Smooth muscle cell (in vitro differentiated cells): Measurements from ENCODE around the gene FBN1. TPM values are rescaled to one million over a fixed set of nuclear protein-coding genes. Genes with fewer than 3 reads are reported as not detected.
A peak's percentile ranks its signal among the peaks of the same experiment; 100 is the strongest.

ENCODE experiments used
- DNase-seq: peaks from one replicate; lab custom pipeline; 2025; ENCODE audit not compliant: unreplicated experiment; lab: John Stamatoyannopoulos, UW
- H2AFZ ChIP-seq: fragments of 200-600 bp; sonication (generic); 2 replicates; pipeline ENCODE4 v1.6.0; 2016; ENCODE audit warnings: antibody characterized with exemption, low read depth, mild to moderate bottlenecking
- H3F3A ChIP-seq: fragments of 200-600 bp; sonication (generic); 2 replicates; pipeline ENCODE4 v1.6.0; 2017; ENCODE audit warnings: antibody characterized with exemption, low read depth
- H3K27ac ChIP-seq: fragments of 200-600 bp; sonication (generic); 2 replicates; pipeline ENCODE4 v1.5.1; 2016; ENCODE audit warnings: low read depth, mild to moderate bottlenecking
- H3K27me3 ChIP-seq: fragments of 200-600 bp; sonication (generic); 2 replicates; pipeline ENCODE4 v1.6.1; 2016; ENCODE audit warnings: low read depth, mild to moderate bottlenecking
- H3K36me3 ChIP-seq: fragments of 200-600 bp; sonication (generic); 2 replicates; pipeline ENCODE4 v1.5.1; 2016; ENCODE audit warnings: low read depth
- H3K4me1 ChIP-seq: fragments of 200-600 bp; sonication (generic); 2 replicates; pipeline ENCODE4 v1.5.1; 2016; ENCODE audit warnings: low read depth
- H3K4me2 ChIP-seq: fragments of 200-600 bp; sonication (generic); 2 replicates; pipeline ENCODE4 v1.6.0; 2016; ENCODE audit warnings: mild to moderate bottlenecking
- H3K4me3 ChIP-seq: fragments of 200-600 bp; sonication (generic); 2 replicates; pipeline ENCODE4 v1.5.1; 2016; ENCODE audit warnings: mild to moderate bottlenecking
- H3K79me2 ChIP-seq: fragments of 200-600 bp; sonication (generic); 2 replicates; pipeline ENCODE4 v1.6.0; 2016; ENCODE audit warnings: low read depth, mild to moderate bottlenecking
- H3K9ac ChIP-seq: fragments of 200-600 bp; sonication (generic); 2 replicates; pipeline ENCODE4 v1.6.0; 2016; ENCODE audit warnings: low read depth
- H3K9me3 ChIP-seq: fragments of 200-600 bp; sonication (generic); replicated peaks from 2 replicates; pipeline ENCODE4 v1.5.1; 2016; ENCODE audit warnings: low read depth
- H4K20me1 ChIP-seq: fragments of 200-600 bp; sonication (generic); 2 replicates; pipeline ENCODE4 v1.6.0; 2016; ENCODE audit warnings: low read depth
- WGBS: methylation state at CpG from one replicate; pipeline ENCODE4 v1.1.7; 2016; ENCODE audit warnings: low lambda C conversion rate; 5-methylcytosine and 5-hydroxymethylcytosine counted together
- polyA plus RNA-seq: library from polyadenylated mRNA; unstranded; fragments of >200 nt; fragmentation: Nextera tagmentation; extraction: Ambion mirVana; gene quantifications from 2 replicates; pipeline ENCODE4 v1.2.1, GENCODE V29; 2016
- total RNA-seq: library from RNA; depleted of rRNA; stranded (reverse); fragments of >200 nt; gene quantifications from 2 replicates; pipeline ENCODE4 v1.2.3, GENCODE V29; 2014
- TF ChIP-seq, protein P1 (sequence below): fragments of 200-600 bp; sonication (generic); IDR thresholded peaks from 2 replicates; pipeline ENCODE4 v1.5.1; 2017; ENCODE audit warnings: borderline replicate concordance, mild to moderate bottlenecking, antibody characterized with exemption; ENCODE audit not compliant: insufficient read depth, poor library complexity, severe bottlenecking

Gene FBN1
- total and polyA plus RNA-seq, 2 experiments from 2014 or later: 137 to 330 TPM

DNA sequence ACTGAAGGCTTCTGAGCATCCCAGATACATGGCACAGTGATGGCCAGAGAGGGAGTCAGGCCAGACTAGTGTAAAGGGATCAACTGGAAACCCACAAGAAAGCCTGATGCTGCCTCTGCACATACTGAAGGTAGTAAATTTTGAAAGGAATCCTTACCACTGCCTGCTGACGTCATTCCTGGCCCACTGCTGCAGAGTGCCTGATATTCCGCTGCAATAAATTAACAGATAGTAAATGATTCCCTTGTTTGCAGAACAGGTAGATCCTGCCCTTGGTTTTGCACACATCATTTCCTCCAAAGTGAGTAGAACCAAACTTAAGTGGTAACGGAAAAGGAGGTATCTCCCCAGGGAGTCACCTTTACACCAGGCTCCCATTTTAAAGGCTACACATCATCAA lies 146.7 kb downstream of the FBN1 start:
- H3K27me3 ChIP-seq: no peaks in the 10 kb centered on the region
- H3K9ac ChIP-seq: no peak overlapping the region
- H3K27ac ChIP-seq: no peak overlapping the region
- no peaks in the 10 kb centered on the region for H4K20me1 ChIP-seq
- H3K4me3 ChIP-seq: no peak overlapping the region
- no peaks in the 10 kb centered on the region for H3K9me3 ChIP-seq
- TF ChIP-seq, protein P1, sequence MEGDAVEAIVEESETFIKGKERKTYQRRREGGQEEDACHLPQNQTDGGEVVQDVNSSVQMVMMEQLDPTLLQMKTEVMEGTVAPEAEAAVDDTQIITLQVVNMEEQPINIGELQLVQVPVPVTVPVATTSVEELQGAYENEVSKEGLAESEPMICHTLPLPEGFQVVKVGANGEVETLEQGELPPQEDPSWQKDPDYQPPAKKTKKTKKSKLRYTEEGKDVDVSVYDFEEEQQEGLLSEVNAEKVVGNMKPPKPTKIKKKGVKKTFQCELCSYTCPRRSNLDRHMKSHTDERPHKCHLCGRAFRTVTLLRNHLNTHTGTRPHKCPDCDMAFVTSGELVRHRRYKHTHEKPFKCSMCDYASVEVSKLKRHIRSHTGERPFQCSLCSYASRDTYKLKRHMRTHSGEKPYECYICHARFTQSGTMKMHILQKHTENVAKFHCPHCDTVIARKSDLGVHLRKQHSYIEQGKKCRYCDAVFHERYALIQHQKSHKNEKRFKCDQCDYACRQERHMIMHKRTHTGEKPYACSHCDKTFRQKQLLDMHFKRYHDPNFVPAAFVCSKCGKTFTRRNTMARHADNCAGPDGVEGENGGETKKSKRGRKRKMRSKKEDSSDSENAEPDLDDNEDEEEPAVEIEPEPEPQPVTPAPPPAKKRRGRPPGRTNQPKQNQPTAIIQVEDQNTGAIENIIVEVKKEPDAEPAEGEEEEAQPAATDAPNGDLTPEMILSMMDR: no peak
- H3K36me3 ChIP-seq: peaks cover 28% of the 10 kb centered on the region
- no peaks in the 10 kb centered on the region for H3K79me2 ChIP-seq
- H3K4me1 ChIP-seq: no peaks in the 10 kb centered on the region
- H3K4me2 ChIP-seq: no peak overlapping the region
- no peak overlapping the region for H2AFZ ChIP-seq
- no peak for DNase-seq
- 76% methylated on average over 3 of the region's 3 CpGs for WGBS
- H3F3A ChIP-seq: no peaks in the 10 kb centered on the region

DNA sequence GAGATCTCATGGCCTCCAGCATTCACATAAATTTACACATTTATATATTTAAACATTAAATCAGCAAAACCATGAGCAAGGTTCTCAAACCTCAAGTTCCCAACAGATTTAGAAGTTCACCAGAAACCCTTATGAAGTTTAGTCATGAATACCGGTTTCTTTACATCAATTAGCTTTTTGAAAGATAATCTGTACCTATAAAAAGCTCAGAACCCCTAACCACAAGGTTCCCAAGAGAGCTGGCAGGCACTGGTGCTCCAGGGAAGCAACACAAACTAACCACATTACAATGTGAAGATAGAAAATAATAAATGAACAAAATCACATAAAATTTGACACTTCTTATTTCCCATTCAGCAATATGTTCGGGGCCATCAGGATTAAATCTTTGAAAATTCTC lies 150.9 kb downstream of the FBN1 start:
- Histone ChIP-seq H3K27ac (peak overlapping the region; percentile 96), H3K4me2 (peak overlapping the region; percentile 70), H3K27me3 (no peaks in the 10 kb centered on the region), H3K9me3 (no peaks in the 10 kb centered on the region), H2AFZ (no peak overlapping the region), H3F3A (no peaks in the 10 kb centered on the region), H3K9ac (peak overlapping the region; percentile 77), H3K36me3 (peaks cover 32% of the 10 kb centered on the region), H4K20me1 (no peaks in the 10 kb centered on the region), H3K4me3 (no peak overlapping the region), H3K4me1 (no peaks in the 10 kb centered on the region), H3K79me2 (no peaks in the 10 kb centered on the region)
- WGBS: 63% methylated on average over 2 of the region's 2 CpGs
- TF ChIP-seq, protein P1: no peak
- DNase-seq: no peak

DNA sequence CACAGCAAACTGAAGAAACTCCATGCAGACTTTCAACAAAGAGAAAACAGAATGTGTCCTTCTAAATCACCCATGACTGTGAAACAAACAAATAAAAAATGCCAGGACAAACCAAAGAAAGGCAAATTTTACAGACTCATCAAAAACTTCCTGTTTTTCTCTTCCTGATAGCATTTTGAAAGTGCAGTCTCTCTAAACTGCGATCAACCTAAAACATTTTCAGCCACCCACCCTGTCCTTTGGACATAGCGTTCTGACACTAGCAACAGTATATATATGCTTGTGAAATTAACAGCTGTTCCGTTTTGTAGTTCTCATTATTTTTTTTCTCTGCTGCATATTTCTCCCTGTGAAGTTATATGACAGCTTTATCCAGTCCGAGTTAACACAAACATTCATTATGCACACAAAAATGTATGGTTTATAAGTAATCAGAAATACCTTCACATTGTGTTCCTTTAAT lies 151.7 kb downstream of the FBN1 start:
- Histone ChIP-seq H3K4me1 (no peaks in the 10 kb centered on the region), H3F3A (no peaks in the 10 kb centered on the region), H3K4me3 (no peak overlapping the region), H3K27ac (peak overlapping the region; percentile 96), H3K79me2 (no peaks in the 10 kb centered on the region), H3K9me3 (no peaks in the 10 kb centered on the region), H2AFZ (no peak overlapping the region), H3K27me3 (no peaks in the 10 kb centered on the region), H3K9ac (peak overlapping the region; percentile 77), H3K4me2 (peak overlapping the region; percentile 70), H3K36me3 (peaks cover 31% of the 10 kb centered on the region), H4K20me1 (no peaks in the 10 kb centered on the region)
- DNase-seq: no peak
- TF ChIP-seq, protein P1: no peak
- 65% methylated on average over 4 of the region's 4 CpGs for WGBS

DNA sequence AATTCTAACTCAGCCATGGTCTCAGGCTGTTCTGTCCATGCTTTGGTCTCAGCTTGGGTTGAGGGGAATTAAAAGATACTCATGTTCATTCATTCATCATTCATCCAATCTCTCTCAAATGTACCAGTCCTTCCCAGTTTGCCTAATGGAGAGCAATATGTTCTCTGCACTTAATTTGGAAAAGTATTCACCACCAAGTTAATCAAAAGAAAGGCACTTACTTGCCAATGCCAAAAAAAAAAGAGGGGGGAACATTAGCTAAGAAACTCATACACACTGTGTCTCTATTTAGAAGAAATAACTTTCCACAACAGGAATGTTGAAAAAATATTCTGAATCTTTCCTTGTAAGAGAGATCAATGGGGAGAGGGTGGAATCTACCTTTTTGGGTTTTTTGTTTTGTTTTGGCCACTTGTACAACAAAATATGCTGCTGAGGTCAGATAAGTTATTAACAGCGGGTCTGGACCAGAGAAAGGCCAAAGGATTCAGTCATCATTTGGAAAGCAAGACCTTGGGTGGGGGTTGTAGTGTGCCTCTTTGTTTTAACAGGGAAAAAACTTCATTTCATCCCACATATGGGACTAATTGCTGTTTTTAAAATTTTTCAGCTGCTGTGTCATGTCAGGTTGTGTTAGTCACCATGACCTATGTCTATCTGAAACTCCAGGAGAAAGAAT lies 152.3 kb downstream of the FBN1 start:
- no peaks in the 10 kb centered on the region for H3K27me3 ChIP-seq
- H4K20me1 ChIP-seq: no peaks in the 10 kb centered on the region
- no peaks in the 10 kb centered on the region for H3K9me3 ChIP-seq
- TF ChIP-seq, protein P1: no peak
- peak overlapping the region; percentile 70 for H3K4me2 ChIP-seq
- no peak overlapping the region for H3K4me3 ChIP-seq
- no peak overlapping the region for H2AFZ ChIP-seq
- H3K27ac ChIP-seq: peak overlapping the region; percentile 96
- H3K79me2 ChIP-seq: no peaks in the 10 kb centered on the region
- no peak for DNase-seq
- 19% methylated on average over 1 of the region's 1 CpG for WGBS
- peaks cover 36% of the 10 kb centered on the region for H3K36me3 ChIP-seq
- no peaks in the 10 kb centered on the region for H3K4me1 ChIP-seq
- no peaks in the 10 kb centered on the region for H3F3A ChIP-seq
- H3K9ac ChIP-seq: peak overlapping the region; percentile 77
